Muscle layer of colon (tissue), 2 donors: ENCODE measurements around the gene NEK9.

Source experiments
- H3K27ac ChIP-seq: one replicate; pipeline ENCODE4 v1.7.0; 2013; ENCODE audit warnings: low read depth, mild to moderate bottlenecking, low read length, moderate library complexity
- H3K27me3 ChIP-seq, 2 donors: one replicate each; pipeline ENCODE4 v1.7.0; 2013; ENCODE audit warnings: low read length in 2 of 2, mild to moderate bottlenecking in 2 of 2; ENCODE audit not compliant: insufficient read depth in 2 of 2, control insufficient read depth in 1 of 2
- H3K36me3 ChIP-seq: one replicate; pipeline ENCODE4 v1.7.0; 2013; ENCODE audit warnings: mild to moderate bottlenecking, low read length; ENCODE audit not compliant: insufficient read depth
- H3K4me1 ChIP-seq: one replicate; pipeline ENCODE4 v1.7.0; 2013; ENCODE audit warnings: mild to moderate bottlenecking, low read length; ENCODE audit not compliant: insufficient read depth
- H3K4me3 ChIP-seq, 2 donors: one replicate each; pipeline ENCODE4 v1.7.0; 2013; ENCODE audit warnings: low read length in 2 of 2, low read depth in 1 of 2, mild to moderate bottlenecking in 1 of 2, moderate library complexity in 1 of 2
- H3K9ac ChIP-seq: one replicate; pipeline ENCODE4 v1.7.0; 2013; ENCODE audit warnings: low read length
- H3K9me3 ChIP-seq: one replicate; pipeline ENCODE4 v1.7.0; 2013; ENCODE audit warnings: mild to moderate bottlenecking, low read length
- donor health status: abdominal sarcoma.
- donor health status: Adenocarcinoma of cecum.

The NEK9 gene

GRCh38 chr14:75064205-75064567 is 62.7 kb downstream of the NEK9 start:
- Histone ChIP-seq H3K4me3 (peak overlapping the region; percentile 78 to 88), H3K27ac (peak overlapping the region; percentile 87), H3K36me3 (no peaks in the 10 kb centered on the region), H3K27me3 (no peaks in the 10 kb centered on the region), H3K9me3 (no peaks in the 10 kb centered on the region), H3K4me1 (peaks cover 17% of the 10 kb centered on the region), H3K9ac (no peak overlapping the region)

DNA sequence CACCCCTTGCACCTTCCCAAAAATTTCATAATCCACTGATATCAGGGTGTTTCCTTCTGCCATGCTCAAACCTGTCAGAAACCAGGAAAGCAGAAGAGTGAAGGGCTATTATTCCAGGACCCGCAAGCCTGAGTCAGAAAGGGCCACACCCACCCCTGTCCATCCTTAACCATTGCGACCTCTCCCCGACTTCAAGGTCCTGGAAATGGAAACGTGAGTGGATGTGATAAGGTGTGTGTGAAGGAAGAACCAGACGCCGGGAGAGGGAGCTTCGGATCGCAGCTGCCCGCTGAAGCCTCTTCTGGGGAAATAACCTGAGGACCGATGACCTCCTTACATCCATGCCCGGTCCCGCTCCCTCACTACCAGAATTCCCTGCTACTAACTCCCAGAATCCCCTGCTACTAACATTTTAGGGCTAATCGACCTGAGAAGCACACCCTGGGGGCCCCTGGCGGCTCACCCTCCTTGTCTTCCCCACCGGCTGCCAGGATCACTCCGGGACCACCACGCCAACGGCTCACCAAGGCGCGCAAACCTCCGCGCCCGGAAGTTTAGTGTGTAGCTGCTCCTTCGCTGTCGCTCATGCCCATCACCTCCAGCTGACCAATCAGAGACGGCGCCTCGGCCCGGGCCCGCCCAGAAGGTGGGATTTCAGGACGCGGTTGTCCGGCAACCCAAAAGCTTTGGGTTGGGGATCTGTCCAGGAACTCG is 63.2 kb downstream of the NEK9 start, which contains the start of gene ACYP1:
Gene ACYP1, minus strand, starts transcription at position 534 of the 714 bp plus-strand sequence. Its CDS starts 471 bp downstream, at position 63.
- Histone ChIP-seq H3K36me3 (no peaks in the 10 kb centered on the region), H3K9ac (peak within 1 kb of the TSS; percentile 44), H3K27ac (peak within 1 kb of the TSS; percentile 87), H3K27me3 (no peaks in the 10 kb centered on the region), H3K4me3 (peak within 1 kb of the TSS; percentile 78 to 88), H3K4me1 (peaks cover 17% of the 10 kb centered on the region), H3K9me3 (no peaks in the 10 kb centered on the region)

GRCh38 chr14:75063013-75063412 is 63.8 kb downstream of the NEK9 start:
- Histone ChIP-seq H3K27me3 (no peaks in the 10 kb centered on the region), H3K4me3 (peak overlapping the region in 1 of 2 donors; percentile 78), H3K27ac (peak overlapping the region; percentile 87), H3K4me1 (peaks cover 17% of the 10 kb centered on the region), H3K9ac (peak overlapping the region; percentile 44), H3K36me3 (no peaks in the 10 kb centered on the region), H3K9me3 (no peaks in the 10 kb centered on the region)

- Histone ChIP-seq H3K9me3 (no peaks in the 10 kb centered on the region), H3K36me3 (no peaks in the 10 kb centered on the region), H3K27ac (no peak overlapping the region), H3K4me3 (no peak overlapping the region), H3K27me3 (no peaks in the 10 kb centered on the region), H3K9ac (no peak overlapping the region), H3K4me1 (peaks cover 9% of the 10 kb centered on the region)
Observed at GRCh38 chr14:75060420-75060819, 66.4 kb downstream of the NEK9 start.

DNA sequence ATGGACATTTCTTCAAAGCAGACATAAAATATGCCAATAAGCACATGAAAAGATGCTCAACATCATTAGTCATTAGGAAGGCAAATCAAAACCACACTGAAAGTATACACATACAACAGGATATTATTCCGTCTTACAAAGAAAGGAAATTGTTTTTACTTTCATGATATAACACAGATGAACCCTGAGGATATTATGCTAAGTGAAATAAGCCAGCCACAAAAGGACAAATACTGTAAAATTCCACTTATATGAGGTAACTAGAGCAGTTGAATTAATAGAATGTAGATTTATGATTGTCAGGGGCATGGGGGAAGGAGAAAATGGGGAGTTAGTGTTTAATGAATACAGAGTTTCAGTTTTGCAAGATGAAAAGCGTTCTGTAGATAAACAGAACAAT is 67.2 kb downstream of the NEK9 start:
- no peaks in the 10 kb centered on the region for H3K36me3 ChIP-seq
- H3K27me3 ChIP-seq: no peaks in the 10 kb centered on the region
- no peak overlapping the region for H3K27ac ChIP-seq
- H3K4me1 ChIP-seq: peaks cover 9% of the 10 kb centered on the region
- no peak overlapping the region for H3K9ac ChIP-seq
- H3K4me3 ChIP-seq: no peak overlapping the region
- no peaks in the 10 kb centered on the region for H3K9me3 ChIP-seq

- Histone ChIP-seq H3K27me3 (no peaks in the 10 kb centered on the region), H3K27ac (no peak overlapping the region), H3K4me1 (peaks cover 7% of the 10 kb centered on the region), H3K9ac (no peak overlapping the region), H3K4me3 (no peak overlapping the region), H3K9me3 (no peaks in the 10 kb centered on the region), H3K36me3 (no peaks in the 10 kb centered on the region)
Observed at GRCh38 chr14:75054421-75054820, 72.4 kb downstream of the NEK9 start.

DNA sequence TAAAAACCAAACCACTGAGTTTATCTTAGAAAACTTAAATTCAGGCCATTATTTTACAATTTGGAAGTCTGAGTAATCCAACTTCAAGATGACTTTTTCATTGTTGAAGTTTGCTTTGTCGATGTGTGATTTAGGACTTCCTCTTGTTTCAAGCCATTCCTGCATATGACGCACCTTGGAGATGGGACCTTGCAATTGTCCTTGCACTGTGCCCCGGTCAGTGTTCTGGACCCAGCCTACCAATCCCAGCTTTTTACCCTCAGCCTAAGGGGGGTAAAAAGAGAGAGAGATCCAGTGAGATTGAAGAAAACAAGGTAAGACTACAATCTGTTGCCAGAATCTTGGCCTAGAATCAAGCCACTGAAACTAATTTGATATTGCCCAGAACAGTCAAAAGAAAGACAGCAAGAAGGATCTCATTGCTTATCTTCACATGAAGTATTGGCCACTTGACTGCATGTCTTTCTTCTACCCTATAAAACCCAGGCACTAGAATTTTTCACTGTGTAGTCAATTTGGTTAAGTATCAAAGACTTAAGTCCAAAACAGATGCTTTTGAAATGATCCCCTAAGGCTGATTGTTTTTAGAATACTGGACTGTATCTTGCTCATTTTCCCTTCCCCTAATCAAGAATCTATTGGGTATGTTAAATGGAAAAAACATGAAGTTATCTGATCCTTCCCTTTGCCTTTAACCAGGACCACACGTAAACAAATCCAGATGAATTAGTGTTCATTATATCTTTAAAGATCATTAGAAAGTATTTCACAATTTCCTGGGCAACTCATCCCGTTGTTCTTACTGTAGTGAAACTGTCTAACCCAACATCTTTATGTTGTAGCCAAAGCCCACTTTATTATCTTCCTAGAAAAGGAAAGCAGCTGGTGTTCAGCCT is 73.2 kb downstream of the NEK9 start:
- no peak overlapping the region for H3K4me3 ChIP-seq
- no peak overlapping the region for H3K9ac ChIP-seq
- H3K36me3 ChIP-seq: no peaks in the 10 kb centered on the region
- no peak overlapping the region for H3K27ac ChIP-seq
- no peaks in the 10 kb centered on the region for H3K9me3 ChIP-seq
- peaks cover 7% of the 10 kb centered on the region for H3K4me1 ChIP-seq
- H3K27me3 ChIP-seq: no peaks in the 10 kb centered on the region

GRCh38 chr14:75051556-75051899 is 75.3 kb downstream of the NEK9 start:
- H3K9me3 ChIP-seq: no peaks in the 10 kb centered on the region
- peak overlapping the region; percentile 36 for H3K9ac ChIP-seq
- H3K27ac ChIP-seq: peak overlapping the region; percentile 74
- H3K4me1 ChIP-seq: peaks cover 7% of the 10 kb centered on the region
- no peaks in the 10 kb centered on the region for H3K36me3 ChIP-seq
- H3K4me3 ChIP-seq: peak overlapping the region; percentile 56 to 64
- no peaks in the 10 kb centered on the region for H3K27me3 ChIP-seq

DNA sequence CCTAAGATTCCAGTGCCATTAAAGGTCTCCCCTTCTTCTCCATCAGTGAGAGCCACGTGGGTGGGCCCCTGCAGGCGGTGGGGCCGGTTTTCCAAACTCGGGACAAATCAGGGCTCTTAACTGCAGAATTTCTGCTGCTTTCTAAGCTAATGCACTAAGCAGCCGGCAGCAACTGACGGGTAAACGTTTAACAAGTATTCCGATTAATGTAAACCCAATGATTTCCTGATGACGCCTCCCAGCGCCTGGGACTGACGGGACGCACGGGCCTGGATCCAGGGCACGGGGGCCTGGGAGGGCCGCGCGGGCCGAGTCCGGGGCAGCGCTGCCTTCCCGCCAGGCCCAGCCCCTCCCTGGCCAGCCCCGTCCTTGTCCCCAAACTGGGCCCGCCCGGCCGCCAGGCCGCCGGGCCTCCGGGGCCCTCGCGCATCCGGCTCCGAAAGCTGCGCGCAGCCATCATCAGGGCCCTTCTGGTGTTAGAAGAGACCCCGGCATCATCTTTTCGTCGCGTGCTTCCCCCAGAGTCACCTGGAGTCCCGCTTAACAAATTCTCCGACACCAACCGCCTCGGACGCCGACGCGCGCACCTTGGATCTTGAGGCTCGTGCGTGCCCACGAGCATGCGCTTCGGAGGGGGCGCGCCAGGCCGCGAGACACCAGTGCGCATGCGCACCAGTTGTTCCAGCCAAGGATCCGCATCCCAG is 75.8 kb downstream of the NEK9 start, which contains the start of gene MLH3:
Gene MLH3, minus strand, starts transcription at position 616 of the 704 bp plus-strand sequence. CDS start 1,812 bp downstream, outside the sequence.
- Histone ChIP-seq H3K27me3 (no peaks in the 10 kb centered on the region), H3K27ac (peak within 1 kb of the TSS; percentile 74), H3K4me1 (peaks cover 7% of the 10 kb centered on the region), H3K9ac (peak within 1 kb of the TSS; percentile 36), H3K4me3 (peak within 1 kb of the TSS; percentile 56 to 64), H3K36me3 (no peaks in the 10 kb centered on the region), H3K9me3 (no peaks in the 10 kb centered on the region)

DNA sequence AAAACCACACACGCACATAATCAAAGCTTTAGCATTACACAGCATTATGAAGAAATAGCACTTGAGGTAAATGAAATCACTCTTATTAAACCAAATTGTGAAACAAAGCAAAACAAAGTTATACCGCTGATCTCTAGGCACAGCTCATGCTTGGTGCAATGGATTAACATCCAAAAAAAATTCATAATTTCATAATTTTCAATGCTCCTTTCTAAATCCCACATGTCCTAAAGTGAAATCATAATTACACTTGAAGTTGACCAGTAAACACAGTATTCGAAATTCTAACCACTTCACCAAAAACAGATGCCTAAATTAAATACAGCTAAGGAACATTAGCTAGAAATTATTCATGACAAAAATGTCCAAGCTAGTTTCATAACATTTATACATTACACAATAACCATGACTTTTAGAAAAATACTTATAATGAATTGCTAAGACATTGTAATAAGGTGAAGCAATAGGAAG is 77.1 kb downstream of the NEK9 start:
- H3K36me3 ChIP-seq: no peaks in the 10 kb centered on the region
- no peak overlapping the region for H3K27ac ChIP-seq
- H3K4me1 ChIP-seq: peaks cover 13% of the 10 kb centered on the region
- H3K27me3 ChIP-seq: no peaks in the 10 kb centered on the region
- no peak overlapping the region for H3K4me3 ChIP-seq
- no peak overlapping the region for H3K9ac ChIP-seq
- no peaks in the 10 kb centered on the region for H3K9me3 ChIP-seq

DNA sequence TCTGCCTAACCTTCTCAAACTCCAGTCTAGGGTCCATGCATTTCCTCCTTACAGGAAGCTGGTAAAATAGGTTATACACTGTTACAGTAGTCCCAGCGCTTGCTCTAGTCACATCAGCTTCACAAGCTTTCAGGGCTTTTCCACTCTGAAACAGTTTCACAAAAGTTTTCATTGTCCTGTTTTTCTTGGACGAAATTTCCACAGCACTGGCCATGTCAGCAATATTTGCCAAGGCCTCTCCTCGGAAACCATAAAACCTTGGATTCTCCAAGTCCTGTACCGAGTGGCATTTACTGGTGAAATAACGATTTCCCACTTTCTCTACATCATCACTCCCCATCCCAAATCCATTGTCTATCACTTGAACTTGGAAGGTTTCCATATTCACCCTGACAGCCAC is 77.7 kb downstream of the NEK9 start:
- Histone ChIP-seq H3K9me3 (no peaks in the 10 kb centered on the region), H3K4me1 (peaks cover 20% of the 10 kb centered on the region), H3K36me3 (no peaks in the 10 kb centered on the region), H3K27ac (no peak overlapping the region), H3K4me3 (no peak overlapping the region), H3K9ac (no peak overlapping the region), H3K27me3 (no peaks in the 10 kb centered on the region)
